Measurements from ENCODE around the gene FEN1. TPM values are rescaled to one million over a fixed set of nuclear protein-coding genes. Genes with fewer than 3 reads are reported as not detected.
A peak's percentile ranks its signal among the peaks of the same experiment; 100 is the strongest.

Gene FEN1
- total and polyA plus RNA-seq, 2 of the 13 experiments (the other 11 are each of a cell fraction or from before 2014, with no cell fraction given): 12.4 to 102 TPM

GRCh38 chr11:61769169-61769920 is 23.4 kb upstream of the FEN1 start (continued):
- no peak for TF ChIP-seq ZNF800 (CRISPR knock-in tag; IDR thresholded peaks at IDR 0.05)
- TF ChIP-seq HOXD1 (CRISPR knock-in tag; IDR thresholded peaks at IDR 0.05): no peak
- no peak for TF ChIP-seq ZNF326 (CRISPR knock-in tag; IDR thresholded peaks at IDR 0.05; ENCODE audit: borderline replicate concordance)
- TF ChIP-seq ZNF574 (CRISPR knock-in tag; IDR thresholded peaks at IDR 0.05): peak; percentile 37; the same call in 1 of the 2 replicates
- TF ChIP-seq ZZZ3 (CRISPR knock-in tag; IDR thresholded peaks at IDR 0.05; ENCODE audit: borderline replicate concordance): no peak
- 0 out of 2 replicates have a peak, but pooled peaks have one; percentile 47 for TF ChIP-seq THAP7 (CRISPR knock-in tag; IDR thresholded peaks at IDR 0.05)
- peak; percentile 99 for TF ChIP-seq ZBTB10 (CRISPR knock-in tag; IDR thresholded peaks at IDR 0.05; ENCODE audit: borderline replicate concordance)
- TF ChIP-seq KDM6A (CRISPR knock-in tag; IDR thresholded peaks at IDR 0.05; ENCODE audit: low read depth): peak; percentile 92
- peak; percentile 55; the same call in 1 of the 2 replicates for TF ChIP-seq ZNF383 (CRISPR knock-in tag; IDR thresholded peaks at IDR 0.05; ENCODE audit: borderline replicate concordance)
- TF ChIP-seq SOX6 (IDR thresholded peaks at IDR 0.05): no peak
- peak; percentile 97 for TF ChIP-seq SOX6 (CRISPR knock-in tag; IDR thresholded peaks at IDR 0.05)
- no peak for TF ChIP-seq NKX3-1 (CRISPR knock-in tag; IDR thresholded peaks at IDR 0.05)
- no peak for TF ChIP-seq TBP (CRISPR knock-in tag; IDR thresholded peaks at IDR 0.05)
- no peak for TF ChIP-seq JUN (CRISPR knock-in tag; IDR thresholded peaks at IDR 0.05)
- TF ChIP-seq ZNF335 (CRISPR knock-in tag; IDR thresholded peaks at IDR 0.05): no peak
- 0 out of 2 replicates have a peak, but pooled peaks have one; percentile 37 for TF ChIP-seq ZNF33B (CRISPR knock-in tag; IDR thresholded peaks at IDR 0.05)
- TF ChIP-seq RBFOX2 (IDR thresholded peaks at IDR 0.05; ENCODE audit: low read depth, low read length): peak; percentile 84
